ENCODE data around the gene C13orf46.

C13orf46 gene

DNA sequence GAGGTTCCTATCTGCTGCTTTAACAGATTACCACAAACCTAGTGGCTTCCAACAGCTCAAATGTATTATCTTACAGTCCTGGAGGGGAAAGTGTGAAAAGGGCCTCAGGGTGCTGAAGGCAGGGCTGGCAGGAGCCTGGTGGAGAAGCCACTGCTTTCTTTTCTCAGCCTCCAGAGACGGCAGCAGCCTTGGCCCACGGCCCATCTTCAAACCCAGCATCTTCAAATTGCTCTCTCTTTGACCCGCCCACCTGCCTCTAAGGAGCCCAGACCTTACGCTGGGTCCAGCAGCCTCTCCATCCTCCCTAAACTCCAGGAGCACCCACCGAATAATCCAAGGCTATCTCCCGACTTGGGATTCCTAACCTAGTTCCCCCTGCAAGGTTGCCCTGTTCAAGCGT lies 35.6 kb downstream of the C13orf46 start:
- no peak for DNase-seq (ENCODE audit: low read depth in 2 of 2)

- no peak for DNase-seq (ENCODE audit: low read depth in 2 of 2)
Observed at GRCh38 chr13:113937527-113938180, 36.2 kb downstream of the C13orf46 start.

DNA sequence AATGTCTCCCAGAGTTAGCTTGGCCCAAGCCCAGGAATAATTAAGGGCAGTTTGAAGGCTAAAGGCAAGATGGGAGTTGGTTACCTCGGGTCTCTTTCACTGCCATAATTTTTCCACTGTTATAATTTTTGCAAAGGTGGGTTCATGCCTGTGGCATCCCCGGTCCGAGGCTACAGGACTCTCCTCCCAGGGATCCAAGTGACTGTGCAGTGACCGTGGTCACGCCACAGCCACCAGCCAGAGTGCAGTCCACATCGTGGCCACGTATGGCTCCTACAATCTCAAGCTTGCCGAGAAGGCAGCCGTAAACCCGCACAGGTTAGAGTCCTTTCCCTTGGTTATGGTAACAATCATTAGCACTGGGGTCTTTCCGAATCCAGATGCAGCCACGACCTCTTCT lies 36.8 kb downstream of the C13orf46 start:
- DNase-seq (ENCODE audit: low read depth in 2 of 2): no peak

DNA sequence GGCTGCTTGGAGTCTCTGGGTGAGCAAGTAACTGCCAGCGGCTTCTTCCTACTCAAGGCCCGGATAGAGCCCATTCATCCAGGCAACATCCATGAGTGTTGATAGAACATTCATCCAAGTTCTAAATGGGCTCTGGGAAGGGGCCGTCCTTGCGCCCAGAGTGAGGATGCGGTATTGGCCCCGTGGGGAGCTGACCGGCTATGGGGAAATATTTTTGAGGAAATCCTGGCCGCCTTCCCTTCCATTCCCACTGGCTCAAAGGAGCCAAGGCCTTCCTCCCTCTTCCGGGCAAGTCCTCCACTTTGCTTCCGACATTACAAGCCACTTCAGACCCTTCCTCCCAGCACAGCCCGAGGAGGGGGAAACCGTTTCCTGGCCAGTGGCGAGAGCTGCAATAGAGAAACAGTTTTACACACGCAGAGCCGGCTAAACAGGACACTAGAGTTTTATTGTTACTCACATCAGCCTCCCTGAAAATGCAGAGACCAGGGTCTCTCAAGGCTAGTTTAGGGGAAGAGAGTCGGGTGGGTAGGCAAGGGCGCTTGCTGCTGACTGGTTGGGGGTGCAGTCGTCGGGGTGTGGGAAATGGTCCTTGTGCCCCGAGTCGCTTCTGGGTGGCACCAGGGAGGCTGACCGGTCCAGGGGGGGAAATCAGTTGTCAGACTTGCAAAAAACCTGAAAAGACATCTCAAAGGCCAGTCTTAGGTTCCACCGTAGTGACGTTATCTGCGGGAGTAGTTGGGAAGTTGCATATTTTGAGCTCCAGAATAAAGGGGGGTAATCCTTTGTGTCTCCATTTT lies 37.5 kb downstream of the C13orf46 start:
- DNase-seq (ENCODE audit: low read depth in 2 of 2): no peak

- no peak for DNase-seq (ENCODE audit: low read depth in 2 of 2)
Observed at GRCh38 chr13:113935001-113935844, 38.7 kb downstream of the C13orf46 start.

DNA sequence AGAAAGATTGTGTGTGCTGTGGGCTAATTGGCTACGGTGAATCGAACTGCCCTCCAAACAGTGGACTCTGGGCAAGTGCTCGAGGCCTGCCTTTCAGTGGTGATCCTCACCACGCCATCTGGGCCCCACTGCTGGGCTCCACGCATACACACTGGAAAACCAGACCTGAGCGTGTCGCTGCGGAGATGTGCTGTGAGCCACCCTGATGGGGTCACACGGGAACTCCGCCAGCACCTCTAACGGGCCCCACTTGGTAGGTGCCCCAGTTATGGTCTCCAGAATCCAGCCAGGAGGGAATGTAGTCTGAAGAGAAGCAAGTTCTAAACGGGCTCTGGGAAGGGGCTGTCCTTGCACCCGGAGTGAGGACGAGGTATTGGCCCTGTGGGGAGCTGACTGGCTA lies 39.3 kb downstream of the C13orf46 start:
- no peak for DNase-seq (ENCODE audit: low read depth in 2 of 2)

DNA sequence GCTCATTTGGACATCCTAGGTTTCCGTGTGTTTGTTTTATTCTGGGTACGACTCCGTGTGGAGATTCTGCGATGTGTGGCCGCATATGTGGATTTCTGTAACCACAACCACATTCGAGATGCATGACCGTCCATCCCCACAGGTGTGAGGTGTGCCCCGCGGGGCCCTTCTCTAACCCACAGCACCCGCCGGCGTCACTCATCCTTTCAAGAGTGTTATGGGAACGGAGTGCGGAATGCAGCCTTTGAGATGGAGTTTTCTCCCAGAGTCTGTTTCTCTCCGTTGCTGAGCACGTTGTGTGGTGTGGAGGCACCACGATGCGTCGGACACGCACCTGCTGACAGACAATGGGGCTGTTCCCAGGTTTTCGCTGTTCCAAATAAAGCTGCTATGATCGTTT lies 40.0 kb downstream of the C13orf46 start:
- no peak for DNase-seq (ENCODE audit: low read depth in 2 of 2)

DNA sequence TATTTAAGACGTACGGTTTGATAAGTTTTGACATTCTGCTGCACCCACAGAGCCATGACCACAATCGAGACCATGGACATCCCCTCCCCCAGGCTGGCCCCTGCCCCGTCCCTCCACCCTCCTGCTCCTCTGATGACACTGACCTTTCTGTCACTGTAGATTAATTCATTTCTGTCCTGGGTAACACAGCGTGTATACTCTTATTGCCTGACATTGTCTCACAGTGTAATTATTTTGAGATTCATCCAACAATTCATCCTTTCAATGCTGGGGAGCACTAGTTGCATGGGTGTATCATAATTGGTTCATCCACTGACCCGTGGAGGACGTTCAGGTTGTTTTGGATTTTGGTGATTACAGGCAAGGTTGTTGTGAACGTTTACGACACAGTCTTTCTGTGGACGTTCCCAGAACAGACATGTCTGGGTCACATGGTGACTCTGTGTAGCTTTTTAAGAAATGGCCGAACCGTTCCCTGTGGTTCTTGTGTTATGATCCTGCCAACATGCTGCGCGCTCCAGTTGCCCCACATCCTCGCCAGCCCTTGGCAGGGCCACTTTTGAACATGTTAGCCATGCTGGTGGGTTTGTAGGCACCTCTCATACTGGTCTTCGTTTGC lies 41.9 kb downstream of the C13orf46 start:
- DNase-seq (ENCODE audit: low read depth in 2 of 2): no peak

DNA sequence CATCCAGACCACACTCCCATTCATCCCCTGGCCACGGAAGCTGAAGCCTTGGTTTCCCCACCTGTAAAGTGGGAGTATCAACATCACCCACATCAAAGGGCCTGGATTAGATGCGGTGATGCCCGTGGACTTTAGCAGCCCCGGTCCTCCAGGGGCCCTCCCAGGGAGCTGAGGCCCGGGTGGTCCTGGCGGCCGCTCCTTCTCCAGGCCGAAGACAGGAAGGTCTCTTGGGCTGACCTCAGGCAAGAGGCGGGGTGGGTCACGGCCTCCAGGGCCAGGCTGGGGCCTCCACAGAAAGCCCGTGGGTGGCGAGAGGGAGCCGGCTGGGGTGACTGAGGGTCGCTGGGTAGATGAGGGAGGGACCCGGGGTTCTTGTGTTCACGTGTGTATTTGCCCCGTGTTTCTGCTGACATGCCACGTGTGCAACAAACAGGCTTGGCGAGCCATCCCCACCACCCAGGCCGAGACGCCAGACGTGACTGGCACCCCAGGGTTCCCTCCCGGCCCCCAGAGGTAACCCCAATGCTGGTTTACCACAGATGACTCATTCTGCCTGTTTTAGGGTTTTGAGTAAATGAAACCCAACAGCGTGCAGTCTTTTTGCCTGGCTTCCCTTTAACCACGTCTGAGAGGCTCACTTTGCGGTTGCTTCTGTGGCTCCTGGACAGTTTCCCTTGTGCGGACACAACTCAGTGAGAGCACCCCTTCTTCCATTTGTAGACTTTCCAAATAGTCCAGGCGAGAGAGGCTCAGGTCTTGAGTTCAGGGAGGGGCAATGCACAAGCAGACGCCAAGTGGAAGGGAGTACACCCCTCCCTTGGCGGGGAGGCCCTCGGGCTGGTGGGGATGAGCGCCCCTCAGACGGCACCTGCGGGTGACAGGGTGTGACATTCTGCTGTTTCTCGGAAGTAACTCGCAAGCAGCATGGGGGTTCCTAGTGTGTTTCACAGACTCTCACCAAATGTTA lies 42.9 kb downstream of the C13orf46 start:
- no peak for DNase-seq (ENCODE audit: low read depth in 2 of 2)

- DNase-seq (ENCODE audit: low read depth in 2 of 2): no peak
Observed at GRCh38 chr13:113929628-113930615, 44.0 kb downstream of the C13orf46 start.

DNA sequence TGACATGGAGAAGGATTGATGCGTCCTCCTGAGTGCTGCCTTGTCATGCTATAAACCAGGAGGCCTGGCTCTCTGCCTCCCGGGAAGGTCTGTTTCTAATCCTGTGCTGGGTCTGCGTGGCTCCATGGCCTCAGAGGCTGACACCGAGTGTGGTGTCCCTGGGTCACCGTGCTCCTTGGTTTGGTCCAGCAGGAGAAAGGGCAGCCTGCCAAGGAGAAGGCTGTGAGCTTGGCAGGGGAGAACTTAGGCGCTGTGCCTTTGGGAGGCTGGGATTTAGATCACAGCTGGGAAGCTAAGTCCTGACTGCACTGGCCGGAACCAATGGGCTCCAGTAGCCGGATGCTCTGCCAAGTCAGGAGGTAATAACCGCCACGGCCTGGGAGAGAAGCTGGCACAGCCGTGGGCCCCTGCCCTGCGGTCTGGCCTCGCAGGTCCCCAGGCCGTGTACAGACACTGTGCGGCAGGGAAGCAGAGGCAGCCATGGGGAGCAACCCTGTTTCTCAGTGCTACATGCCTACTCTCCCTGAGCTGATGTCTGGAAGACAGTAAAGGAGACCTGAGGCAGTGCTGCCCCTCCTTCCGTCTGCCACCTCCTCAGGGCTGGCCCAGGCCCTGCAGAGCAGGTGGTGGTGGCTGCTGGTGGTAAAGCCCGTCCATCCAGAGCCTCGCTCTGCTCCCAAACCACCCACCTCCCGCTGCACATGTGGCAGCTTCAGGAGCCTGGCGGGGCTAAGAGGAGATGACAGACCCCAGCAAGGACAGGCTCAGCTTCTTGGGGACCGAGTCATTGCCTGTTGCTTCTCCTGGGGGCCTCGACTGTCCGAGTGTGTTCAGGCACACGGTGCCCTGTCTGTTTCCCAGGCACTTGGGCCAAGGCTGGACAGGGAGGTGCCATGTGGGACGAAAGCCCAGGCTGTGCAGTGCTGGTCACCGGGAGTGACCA lies 44.9 kb downstream of the C13orf46 start:
- DNase-seq (ENCODE audit: low read depth in 2 of 2): peak; percentile 55 to 57

DNA sequence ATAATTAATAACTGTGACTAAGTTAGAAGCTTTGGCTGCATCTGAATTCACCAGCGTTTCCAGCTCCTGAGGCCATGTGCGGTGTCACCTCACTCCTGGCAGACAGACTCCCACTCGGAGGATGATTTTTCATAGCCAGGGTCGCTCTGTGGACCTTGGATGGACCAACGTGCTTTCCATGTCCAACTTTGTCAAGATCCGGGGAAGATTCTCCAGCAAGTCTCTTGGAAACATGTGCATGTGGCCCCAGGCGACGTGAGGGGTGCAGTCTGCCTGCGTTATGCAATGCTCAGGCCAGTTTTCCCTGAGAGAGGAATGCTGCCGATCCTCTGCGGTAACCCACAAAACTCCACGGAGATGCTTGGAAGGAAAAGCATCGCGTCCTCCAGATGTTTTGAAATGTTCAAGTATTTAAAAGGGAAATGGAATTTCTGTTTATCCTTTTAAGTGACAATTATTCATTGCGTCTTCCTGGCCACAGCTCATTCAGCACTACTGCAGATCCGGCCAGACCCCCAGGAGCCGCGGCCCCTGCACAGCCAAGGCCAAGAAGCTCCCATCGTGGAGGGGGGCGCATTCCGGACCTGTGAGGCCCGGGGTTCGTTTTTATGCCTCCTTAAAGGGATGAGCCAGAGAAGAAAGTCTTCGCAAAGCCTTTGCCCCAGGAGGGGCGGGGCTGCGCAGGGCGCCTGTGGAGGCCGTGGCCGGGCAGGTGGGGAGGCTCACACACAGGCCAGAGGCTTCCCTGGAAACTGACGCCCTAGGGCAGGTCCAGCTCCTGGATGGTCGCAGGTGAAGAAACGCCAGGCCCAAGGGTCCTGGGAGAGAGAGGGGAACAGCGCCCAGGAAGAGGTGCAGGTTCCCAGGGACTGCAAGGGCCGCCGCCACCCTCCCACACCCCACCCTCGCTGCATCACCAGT lies 46.0 kb downstream of the C13orf46 start:
- DNase-seq (ENCODE audit: low read depth in 2 of 2): peak; percentile 99

DNA sequence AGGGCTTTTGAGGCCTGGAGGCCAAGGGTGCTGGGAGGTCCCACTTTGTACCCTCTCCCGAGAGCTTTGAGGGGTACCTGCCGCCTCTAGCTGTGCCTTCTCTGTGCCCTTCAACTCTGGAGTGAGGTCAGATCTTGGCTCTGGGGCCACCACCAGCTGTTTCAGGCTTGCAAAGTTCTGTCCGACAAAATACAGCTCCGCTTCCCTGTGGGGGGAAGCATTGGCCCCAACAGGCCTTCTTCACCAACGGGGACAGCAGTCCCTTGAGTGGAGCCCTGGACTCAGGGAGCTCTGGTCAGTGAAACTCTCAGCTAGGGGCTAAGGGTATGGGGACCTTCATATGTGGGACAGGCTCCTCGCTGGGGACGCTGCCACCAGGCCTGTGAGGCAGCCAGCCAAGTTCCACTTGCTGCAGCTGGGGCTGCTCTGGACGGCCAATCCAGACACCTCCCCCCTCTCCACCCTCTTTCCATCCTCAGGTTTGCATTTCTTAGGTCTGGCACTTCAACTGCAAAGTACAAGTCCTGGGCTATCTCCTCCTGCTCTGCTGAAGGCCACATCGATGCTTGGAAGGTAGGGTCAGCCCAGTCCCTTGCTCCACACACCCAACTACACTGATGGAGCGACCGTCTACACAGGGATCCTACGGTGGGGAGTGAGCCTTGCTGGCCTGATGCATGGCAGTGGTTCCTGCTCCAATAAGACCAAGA lies 46.8 kb downstream of the C13orf46 start:
- no peak for DNase-seq (ENCODE audit: low read depth in 2 of 2)

- DNase-seq (ENCODE audit: low read depth in 2 of 2): peak; percentile 87 to 88
Observed at GRCh38 chr13:113926301-113926761, 47.5 kb downstream of the C13orf46 start.

- no peak for DNase-seq (ENCODE audit: low read depth in 2 of 2)
Observed at GRCh38 chr13:113924184-113924901, 49.5 kb downstream of the C13orf46 start.

All from fibroblast of skin of left biceps (primary cell).